ENCODE measurements around the gene CST7.

- TF ChIP-seq CTCF (IDR thresholded peaks at IDR 0.05; ENCODE audit: borderline replicate concordance, extremely low read depth, low read length, poor library complexity, severe bottlenecking) = no peak
- TF ChIP-seq EZH2 (IDR thresholded peaks at IDR 0.05; ENCODE audit: borderline replicate concordance, low read depth, low read length, severe bottlenecking) = no peak
Measured at GRCh38 chr20:24989162-24989561, 40.1 kb downstream of the CST7 start.

Data from DND-41 (cell line).